ENCODE data around the gene ARHGEF4. TPM values are rescaled to one million over a fixed set of nuclear protein-coding genes. Genes with fewer than 3 reads are reported as not detected.

Gene ARHGEF4
- total RNA-seq, 1 experiment from 2014 or later = 21.8 TPM

DNA sequence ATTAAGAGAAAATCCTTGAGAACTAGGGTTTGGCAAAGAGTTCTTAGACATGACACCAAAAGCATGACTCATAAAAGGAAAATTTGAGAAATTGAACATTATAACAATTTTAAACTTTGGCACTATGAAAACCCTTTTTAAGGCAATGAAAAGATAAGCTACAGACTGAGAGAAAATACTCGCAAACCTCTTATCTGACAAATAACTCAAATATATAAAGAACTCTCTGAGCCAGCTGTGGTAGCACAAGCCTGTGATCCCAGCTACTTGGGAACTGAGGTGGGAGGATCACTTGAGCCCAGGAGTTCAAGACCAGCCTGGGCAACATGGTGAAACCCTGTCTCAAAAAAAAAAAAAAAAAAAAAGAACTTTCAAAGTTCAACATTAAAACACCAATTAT, 186.0 kb downstream of the ARHGEF4 start (continued):
- TF ChIP-seq, protein P1, sequence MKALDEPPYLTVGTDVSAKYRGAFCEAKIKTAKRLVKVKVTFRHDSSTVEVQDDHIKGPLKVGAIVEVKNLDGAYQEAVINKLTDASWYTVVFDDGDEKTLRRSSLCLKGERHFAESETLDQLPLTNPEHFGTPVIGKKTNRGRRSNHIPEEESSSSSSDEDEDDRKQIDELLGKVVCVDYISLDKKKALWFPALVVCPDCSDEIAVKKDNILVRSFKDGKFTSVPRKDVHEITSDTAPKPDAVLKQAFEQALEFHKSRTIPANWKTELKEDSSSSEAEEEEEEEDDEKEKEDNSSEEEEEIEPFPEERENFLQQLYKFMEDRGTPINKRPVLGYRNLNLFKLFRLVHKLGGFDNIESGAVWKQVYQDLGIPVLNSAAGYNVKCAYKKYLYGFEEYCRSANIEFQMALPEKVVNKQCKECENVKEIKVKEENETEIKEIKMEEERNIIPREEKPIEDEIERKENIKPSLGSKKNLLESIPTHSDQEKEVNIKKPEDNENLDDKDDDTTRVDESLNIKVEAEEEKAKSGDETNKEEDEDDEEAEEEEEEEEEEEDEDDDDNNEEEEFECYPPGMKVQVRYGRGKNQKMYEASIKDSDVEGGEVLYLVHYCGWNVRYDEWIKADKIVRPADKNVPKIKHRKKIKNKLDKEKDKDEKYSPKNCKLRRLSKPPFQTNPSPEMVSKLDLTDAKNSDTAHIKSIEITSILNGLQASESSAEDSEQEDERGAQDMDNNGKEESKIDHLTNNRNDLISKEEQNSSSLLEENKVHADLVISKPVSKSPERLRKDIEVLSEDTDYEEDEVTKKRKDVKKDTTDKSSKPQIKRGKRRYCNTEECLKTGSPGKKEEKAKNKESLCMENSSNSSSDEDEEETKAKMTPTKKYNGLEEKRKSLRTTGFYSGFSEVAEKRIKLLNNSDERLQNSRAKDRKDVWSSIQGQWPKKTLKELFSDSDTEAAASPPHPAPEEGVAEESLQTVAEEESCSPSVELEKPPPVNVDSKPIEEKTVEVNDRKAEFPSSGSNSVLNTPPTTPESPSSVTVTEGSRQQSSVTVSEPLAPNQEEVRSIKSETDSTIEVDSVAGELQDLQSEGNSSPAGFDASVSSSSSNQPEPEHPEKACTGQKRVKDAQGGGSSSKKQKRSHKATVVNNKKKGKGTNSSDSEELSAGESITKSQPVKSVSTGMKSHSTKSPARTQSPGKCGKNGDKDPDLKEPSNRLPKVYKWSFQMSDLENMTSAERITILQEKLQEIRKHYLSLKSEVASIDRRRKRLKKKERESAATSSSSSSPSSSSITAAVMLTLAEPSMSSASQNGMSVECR (CRISPR knock-in tag; IDR thresholded peaks at IDR 0.05; ENCODE audit: borderline replicate concordance) = no peak
- TF ChIP-seq ELF4 (CRISPR knock-in tag; IDR thresholded peaks at IDR 0.05; ENCODE audit: low read depth) (no peak), FOXJ3 (CRISPR knock-in tag; IDR thresholded peaks at IDR 0.05; ENCODE audit: borderline replicate concordance) (no peak), ZNF416 (CRISPR knock-in tag; IDR thresholded peaks at IDR 0.05) (no peak), CBFB (CRISPR knock-in tag; IDR thresholded peaks at IDR 0.05; ENCODE audit: low read depth) (no peak), FOXP1 (CRISPR knock-in tag; IDR thresholded peaks at IDR 0.05; ENCODE audit: borderline replicate concordance) (no peak)
- TF ChIP-seq, protein P2, sequence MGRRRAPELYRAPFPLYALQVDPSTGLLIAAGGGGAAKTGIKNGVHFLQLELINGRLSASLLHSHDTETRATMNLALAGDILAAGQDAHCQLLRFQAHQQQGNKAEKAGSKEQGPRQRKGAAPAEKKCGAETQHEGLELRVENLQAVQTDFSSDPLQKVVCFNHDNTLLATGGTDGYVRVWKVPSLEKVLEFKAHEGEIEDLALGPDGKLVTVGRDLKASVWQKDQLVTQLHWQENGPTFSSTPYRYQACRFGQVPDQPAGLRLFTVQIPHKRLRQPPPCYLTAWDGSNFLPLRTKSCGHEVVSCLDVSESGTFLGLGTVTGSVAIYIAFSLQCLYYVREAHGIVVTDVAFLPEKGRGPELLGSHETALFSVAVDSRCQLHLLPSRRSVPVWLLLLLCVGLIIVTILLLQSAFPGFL (CRISPR knock-in tag; IDR thresholded peaks at IDR 0.05; ENCODE audit: borderline replicate concordance) = no peak
- TF ChIP-seq, protein P3, sequence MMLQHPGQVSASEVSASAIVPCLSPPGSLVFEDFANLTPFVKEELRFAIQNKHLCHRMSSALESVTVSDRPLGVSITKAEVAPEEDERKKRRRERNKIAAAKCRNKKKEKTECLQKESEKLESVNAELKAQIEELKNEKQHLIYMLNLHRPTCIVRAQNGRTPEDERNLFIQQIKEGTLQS (CRISPR knock-in tag; conservative IDR thresholded peaks at IDR 0.05) = no peak

DNA sequence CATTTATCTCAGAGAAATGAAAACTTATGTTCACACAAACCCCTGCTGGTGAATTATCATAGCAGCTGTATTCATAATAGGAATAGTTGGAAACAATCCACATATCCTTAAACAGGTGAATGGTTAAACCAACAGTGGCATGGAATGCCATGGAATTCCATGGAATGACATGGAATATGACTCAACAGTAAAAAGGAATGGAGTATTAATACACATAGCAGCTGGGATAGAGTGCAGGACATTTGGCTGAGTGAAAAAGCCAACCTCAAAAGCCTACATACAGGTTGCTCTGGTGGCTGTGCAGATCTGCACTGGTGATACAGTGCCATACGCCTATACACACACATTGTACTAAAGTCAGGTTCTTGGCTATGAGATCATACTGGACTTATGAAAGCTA, 187.0 kb downstream of the ARHGEF4 start:
- H3K9me3 Mint-ChIP-seq = peaks cover 15% of the 10 kb centered on the region
- ATAC-seq (no peak), DNase-seq (ENCODE audit: low spot score) (no peak)
- H3K4me1 Mint-ChIP-seq = no peaks in the 10 kb centered on the region
- no peak overlapping the region for H3K4me3 Mint-ChIP-seq
- H3K27me3 Mint-ChIP-seq (ENCODE audit: low read depth) = no peaks in the 10 kb centered on the region
- no peak overlapping the region for H3K27ac Mint-ChIP-seq
- no peaks in the 10 kb centered on the region for H3K36me3 Mint-ChIP-seq
- CTCF ChIA-PET = interaction anchor here (1.4 kb wide), 1 partner anchor 226 kb away, joined by 4 read pairs; no protein-coding TSS in a partner anchor
- POLR2A ChIA-PET = no interaction called here
- TF ChIP-seq GRHL2 (CRISPR knock-in tag; IDR thresholded peaks at IDR 0.05; ENCODE audit: insufficient replicate concordance, severe bottlenecking) (no peak), NR3C1 (CRISPR knock-in tag; conservative IDR thresholded peaks at IDR 0.05; ENCODE audit: low read depth) (no peak), ZNF317 (CRISPR knock-in tag; IDR thresholded peaks at IDR 0.05; ENCODE audit: borderline replicate concordance, low read depth) (no peak), CREM (CRISPR knock-in tag; IDR thresholded peaks at IDR 0.05) (no peak), IRF2 (CRISPR knock-in tag; IDR thresholded peaks at IDR 0.05; ENCODE audit: borderline replicate concordance, low read depth) (no peak), ETV6 (CRISPR knock-in tag; IDR thresholded peaks at IDR 0.05) (no peak)

DNA sequence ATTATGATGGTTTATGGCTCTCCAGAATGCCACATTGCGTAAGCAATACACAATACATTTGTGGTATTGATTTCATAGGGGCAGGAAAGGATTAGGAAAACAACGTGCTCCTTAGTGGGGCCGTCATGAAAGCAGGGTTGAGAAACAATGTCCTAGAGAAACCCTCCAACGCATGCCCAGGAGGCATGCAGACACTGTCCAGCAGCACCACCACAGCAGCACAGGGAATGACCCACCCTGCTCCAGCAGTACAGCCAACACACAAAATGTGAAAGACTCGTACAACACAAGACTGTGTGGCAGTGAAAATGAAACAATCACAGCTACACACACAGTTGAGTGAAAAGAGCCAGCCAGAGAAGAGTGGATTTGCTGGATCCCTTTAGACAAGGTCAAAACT, 190.2 kb downstream of the ARHGEF4 start:
- peaks cover 10% of the 10 kb centered on the region for H3K9me3 Mint-ChIP-seq
- H3K27ac Mint-ChIP-seq = no peak overlapping the region
- CTCF ChIA-PET = no interaction called here
- POLR2A ChIA-PET = no interaction called here
- DNase-seq (ENCODE audit: low spot score) (no peak), ATAC-seq (no peak)
- H3K4me1 Mint-ChIP-seq = no peaks in the 10 kb centered on the region
- no peak overlapping the region for H3K4me3 Mint-ChIP-seq
- H3K36me3 Mint-ChIP-seq = no peaks in the 10 kb centered on the region
- no peaks in the 10 kb centered on the region for H3K27me3 Mint-ChIP-seq (ENCODE audit: low read depth)
- TF ChIP-seq, protein P4, sequence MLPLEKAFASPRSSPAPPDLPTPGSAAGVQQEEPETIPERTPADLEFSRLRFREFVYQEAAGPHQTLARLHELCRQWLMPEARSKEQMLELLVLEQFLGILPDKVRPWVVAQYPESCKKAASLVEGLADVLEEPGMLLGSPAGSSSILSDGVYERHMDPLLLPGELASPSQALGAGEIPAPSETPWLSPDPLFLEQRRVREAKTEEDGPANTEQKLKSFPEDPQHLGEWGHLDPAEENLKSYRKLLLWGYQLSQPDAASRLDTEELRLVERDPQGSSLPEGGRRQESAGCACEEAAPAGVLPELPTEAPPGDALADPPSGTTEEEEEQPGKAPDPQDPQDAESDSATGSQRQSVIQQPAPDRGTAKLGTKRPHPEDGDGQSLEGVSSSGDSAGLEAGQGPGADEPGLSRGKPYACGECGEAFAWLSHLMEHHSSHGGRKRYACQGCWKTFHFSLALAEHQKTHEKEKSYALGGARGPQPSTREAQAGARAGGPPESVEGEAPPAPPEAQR (CRISPR knock-in tag; IDR thresholded peaks at IDR 0.05) = no peak
- TF ChIP-seq, protein P5, sequence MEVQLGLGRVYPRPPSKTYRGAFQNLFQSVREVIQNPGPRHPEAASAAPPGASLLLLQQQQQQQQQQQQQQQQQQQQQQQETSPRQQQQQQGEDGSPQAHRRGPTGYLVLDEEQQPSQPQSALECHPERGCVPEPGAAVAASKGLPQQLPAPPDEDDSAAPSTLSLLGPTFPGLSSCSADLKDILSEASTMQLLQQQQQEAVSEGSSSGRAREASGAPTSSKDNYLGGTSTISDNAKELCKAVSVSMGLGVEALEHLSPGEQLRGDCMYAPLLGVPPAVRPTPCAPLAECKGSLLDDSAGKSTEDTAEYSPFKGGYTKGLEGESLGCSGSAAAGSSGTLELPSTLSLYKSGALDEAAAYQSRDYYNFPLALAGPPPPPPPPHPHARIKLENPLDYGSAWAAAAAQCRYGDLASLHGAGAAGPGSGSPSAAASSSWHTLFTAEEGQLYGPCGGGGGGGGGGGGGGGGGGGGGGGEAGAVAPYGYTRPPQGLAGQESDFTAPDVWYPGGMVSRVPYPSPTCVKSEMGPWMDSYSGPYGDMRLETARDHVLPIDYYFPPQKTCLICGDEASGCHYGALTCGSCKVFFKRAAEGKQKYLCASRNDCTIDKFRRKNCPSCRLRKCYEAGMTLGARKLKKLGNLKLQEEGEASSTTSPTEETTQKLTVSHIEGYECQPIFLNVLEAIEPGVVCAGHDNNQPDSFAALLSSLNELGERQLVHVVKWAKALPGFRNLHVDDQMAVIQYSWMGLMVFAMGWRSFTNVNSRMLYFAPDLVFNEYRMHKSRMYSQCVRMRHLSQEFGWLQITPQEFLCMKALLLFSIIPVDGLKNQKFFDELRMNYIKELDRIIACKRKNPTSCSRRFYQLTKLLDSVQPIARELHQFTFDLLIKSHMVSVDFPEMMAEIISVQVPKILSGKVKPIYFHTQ (CRISPR knock-in tag; IDR thresholded peaks at IDR 0.05) = no peak
- TF ChIP-seq NFE2L1 (CRISPR knock-in tag; IDR thresholded peaks at IDR 0.05) = no peak
- no peak for TF ChIP-seq NFYB (CRISPR knock-in tag; conservative IDR thresholded peaks at IDR 0.05; ENCODE audit: low read depth)
- TF ChIP-seq ZNF671 (CRISPR knock-in tag; IDR thresholded peaks at IDR 0.05) = no peak
- TF ChIP-seq, protein P2 (CRISPR knock-in tag; IDR thresholded peaks at IDR 0.05; ENCODE audit: borderline replicate concordance) = no peak
